GM19099 (cell line): Measurements from ENCODE around the gene KHNYN.

Experiments used
- POLR2A ChIP-seq: IDR thresholded peaks from 3 replicates; pipeline ENCODE4 v1.6.1; 2011; ENCODE audit warnings: low read depth; ENCODE audit not compliant: insufficient read length; ENCODE audit errors: extremely low read depth

KHNYN gene

GRCh38 chr14:24438223-24439097 lies 8.7 kb downstream of the KHNYN start:
- no peak for TF ChIP-seq POLR2A

GRCh38 chr14:24439257-24439656 lies 9.5 kb downstream of the KHNYN start:
- TF ChIP-seq POLR2A, result no peak

- no peak for TF ChIP-seq POLR2A
Measured at GRCh38 chr14:24439830-24440605, 10.3 kb downstream of the KHNYN start.

GRCh38 chr14:24440606-24441399 lies 11.0 kb downstream of the KHNYN start:
- TF ChIP-seq POLR2A, result no peak

- no peak for TF ChIP-seq POLR2A
Measured at GRCh38 chr14:24441485-24441884, 11.7 kb downstream of the KHNYN start.

GRCh38 chr14:24441904-24442239 lies 12.1 kb downstream of the KHNYN start:
- no peak for TF ChIP-seq POLR2A

GRCh38 chr14:24442240-24443052 lies 12.7 kb downstream of the KHNYN start, which contains the start of gene SDR39U1:
TSS of gene SDR39U1 (minus strand) at chr14:24442776. CDS start at chr14:24442769, 7 bp downstream.
- TF ChIP-seq POLR2A, result peak; percentile 74

- no peak for TF ChIP-seq POLR2A
Measured at GRCh38 chr14:24443053-24443665, 13.4 kb downstream of the KHNYN start.

- TF ChIP-seq POLR2A, result no peak
Measured at GRCh38 chr14:24456980-24457379, 27.2 kb downstream of the KHNYN start.

- TF ChIP-seq POLR2A, result no peak
Measured at GRCh38 chr14:24458736-24459135, 29.0 kb downstream of the KHNYN start.

- TF ChIP-seq POLR2A, result no peak
Measured at GRCh38 chr14:24459331-24459730, 29.6 kb downstream of the KHNYN start.

GRCh38 chr14:24461336-24461735 lies 31.6 kb downstream of the KHNYN start:
- no peak for TF ChIP-seq POLR2A

- TF ChIP-seq POLR2A, result no peak
Measured at GRCh38 chr14:24463017-24463883, 33.5 kb downstream of the KHNYN start.
